ENCODE results near the gene CYB561A3. TPM values are rescaled to one million over a fixed set of nuclear protein-coding genes. Genes with fewer than 3 reads are reported as not detected.
"Not testable (repeated sequence)": the region's sequence is repeated elsewhere in the genome, so short reads cannot be mapped to it uniquely, and the experiment has no call there.

Gene CYB561A3
- total and polyA plus RNA-seq, 8 donors, result 31.7 to 56.9 (median 37.0) TPM

DNA sequence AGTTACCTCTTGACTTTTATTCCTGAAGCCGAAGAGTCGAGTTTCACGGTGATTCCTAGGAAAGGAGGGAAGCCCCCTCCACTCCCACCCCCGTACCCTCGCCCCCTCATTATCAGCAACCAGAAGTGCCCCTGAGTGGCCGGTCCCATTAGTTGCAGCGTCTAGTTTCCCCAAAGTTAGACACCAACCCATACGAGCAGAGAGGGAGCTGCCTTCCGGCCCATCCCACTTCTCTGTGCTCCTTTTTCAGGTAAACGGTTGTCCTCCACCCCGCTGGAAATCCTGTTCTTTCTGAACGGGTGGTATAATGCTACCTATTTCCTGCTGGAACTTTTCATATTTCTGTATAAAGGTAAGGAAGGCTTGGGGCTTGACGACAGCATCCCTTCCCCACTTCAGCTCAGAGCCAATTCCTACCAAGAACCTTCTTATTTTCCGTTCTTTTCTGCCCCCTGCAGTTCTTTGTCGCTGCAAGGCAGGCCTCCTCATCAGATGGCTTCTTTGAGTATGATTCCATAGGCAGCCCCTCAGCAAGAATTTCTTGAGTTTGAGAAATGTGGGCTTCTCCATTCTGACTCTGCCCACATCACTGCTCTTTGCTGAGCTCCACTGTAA lies 31.4 kb upstream of the CYB561A3 start:
- ATAC-seq (peak; percentile 46), DNase-seq (no peak)
- H3K27me3 ChIP-seq, result no peaks in the 10 kb centered on the region
- TF ChIP-seq, protein P1, sequence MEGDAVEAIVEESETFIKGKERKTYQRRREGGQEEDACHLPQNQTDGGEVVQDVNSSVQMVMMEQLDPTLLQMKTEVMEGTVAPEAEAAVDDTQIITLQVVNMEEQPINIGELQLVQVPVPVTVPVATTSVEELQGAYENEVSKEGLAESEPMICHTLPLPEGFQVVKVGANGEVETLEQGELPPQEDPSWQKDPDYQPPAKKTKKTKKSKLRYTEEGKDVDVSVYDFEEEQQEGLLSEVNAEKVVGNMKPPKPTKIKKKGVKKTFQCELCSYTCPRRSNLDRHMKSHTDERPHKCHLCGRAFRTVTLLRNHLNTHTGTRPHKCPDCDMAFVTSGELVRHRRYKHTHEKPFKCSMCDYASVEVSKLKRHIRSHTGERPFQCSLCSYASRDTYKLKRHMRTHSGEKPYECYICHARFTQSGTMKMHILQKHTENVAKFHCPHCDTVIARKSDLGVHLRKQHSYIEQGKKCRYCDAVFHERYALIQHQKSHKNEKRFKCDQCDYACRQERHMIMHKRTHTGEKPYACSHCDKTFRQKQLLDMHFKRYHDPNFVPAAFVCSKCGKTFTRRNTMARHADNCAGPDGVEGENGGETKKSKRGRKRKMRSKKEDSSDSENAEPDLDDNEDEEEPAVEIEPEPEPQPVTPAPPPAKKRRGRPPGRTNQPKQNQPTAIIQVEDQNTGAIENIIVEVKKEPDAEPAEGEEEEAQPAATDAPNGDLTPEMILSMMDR (IDR thresholded peaks at IDR 0.05), result no peak
- peak overlapping the region; percentile 61 to 88 for H3K27ac ChIP-seq
- peaks cover 0 to 37% of the 10 kb centered on the region in 2 donors for H3K36me3 ChIP-seq
- no peaks in the 10 kb centered on the region for H3K9me3 ChIP-seq
- H3K4me1 ChIP-seq, result peaks cover 0 to 21% of the 10 kb centered on the region in 2 donors
- intact Hi-C loops (cut with DNase I), result no loop called here
- peak overlapping the region; percentile 79 to 81 for H3K4me3 ChIP-seq

DNA sequence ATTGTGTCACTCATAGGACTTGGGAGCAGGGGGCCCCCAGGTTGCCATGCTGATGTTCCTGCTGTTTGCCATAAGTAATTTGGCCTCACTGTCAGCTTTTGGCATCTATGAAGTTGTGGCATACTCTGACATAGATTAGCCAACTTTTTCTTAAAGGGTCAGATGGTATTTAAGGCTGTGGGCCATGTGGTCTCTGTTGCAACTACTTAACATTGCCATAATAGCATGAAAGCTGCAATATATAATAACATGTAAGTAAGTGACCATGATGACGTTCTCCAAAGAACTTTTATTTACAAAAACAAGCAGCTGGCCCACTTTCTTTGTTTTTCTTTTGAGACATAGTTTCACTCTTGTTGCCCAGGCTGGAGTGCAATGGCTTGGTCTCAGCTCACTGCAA lies 28.5 kb upstream of the CYB561A3 start:
- ATAC-seq (no peak), DNase-seq (no peak)
- H3K4me1 ChIP-seq, result peaks cover 0 to 25% of the 10 kb centered on the region in 2 donors
- no peaks in the 10 kb centered on the region for H3K9me3 ChIP-seq
- intact Hi-C loops (cut with DNase I), result no loop called here
- peaks cover 0 to 11% of the 10 kb centered on the region in 2 donors for H3K36me3 ChIP-seq
- H3K27ac ChIP-seq, result no peak overlapping the region
- no peaks in the 10 kb centered on the region for H3K27me3 ChIP-seq
- TF ChIP-seq, protein P1 (IDR thresholded peaks at IDR 0.05), result no peak
- no peak overlapping the region for H3K4me3 ChIP-seq

DNA sequence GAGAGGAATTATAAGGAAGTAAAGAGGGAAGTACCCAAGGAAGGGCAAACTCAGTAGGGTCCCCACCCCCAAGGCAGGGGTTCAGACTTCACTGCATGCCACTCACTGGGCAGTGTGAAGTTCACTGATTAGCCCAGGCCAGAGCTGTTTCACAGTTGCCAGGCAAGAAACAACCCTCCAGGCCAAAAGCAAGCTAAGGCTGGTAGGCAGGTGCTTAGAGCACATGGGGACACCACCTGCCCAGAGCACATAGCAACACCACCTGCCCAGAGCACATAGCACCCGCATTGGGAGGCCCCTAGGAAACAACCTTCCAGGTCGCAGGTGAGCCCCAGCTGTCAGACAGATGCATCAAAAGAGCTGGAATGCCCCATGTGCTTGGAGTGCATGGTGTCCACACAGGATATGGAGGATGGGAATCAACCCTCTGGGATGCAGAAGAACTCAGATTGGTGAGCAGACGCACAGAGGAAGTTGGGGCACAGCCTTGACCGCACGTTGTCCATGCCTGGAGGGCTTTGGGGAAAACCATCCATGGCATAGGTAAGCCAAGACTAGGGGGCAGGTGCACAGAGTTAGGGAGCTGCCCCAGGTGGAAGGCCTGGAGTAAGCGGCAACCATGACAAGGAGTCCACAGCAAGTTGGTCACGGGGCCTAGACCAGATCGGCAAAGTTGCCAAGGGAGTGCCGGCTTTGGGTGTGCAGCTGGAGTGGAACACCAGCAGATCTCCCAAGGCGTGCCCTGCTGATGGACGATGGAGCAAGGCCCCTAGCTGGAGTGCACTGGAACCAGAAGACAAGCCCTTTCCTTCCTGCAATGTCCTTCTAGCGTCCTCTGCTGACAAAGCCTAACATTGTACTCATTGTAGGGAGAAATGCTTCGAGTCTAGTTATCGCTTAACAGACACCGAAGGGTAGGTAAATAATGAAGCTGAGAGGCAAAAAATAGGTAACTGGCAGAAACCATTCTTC lies 22.9 kb upstream of the CYB561A3 start:
- Histone ChIP-seq H3K36me3 (no peaks in the 10 kb centered on the region), H3K9me3 (no peaks in the 10 kb centered on the region), H3K27ac (no peak overlapping the region), H3K4me3 (no peak overlapping the region), H3K4me1 (peaks cover 0 to 9% of the 10 kb centered on the region in 2 donors), H3K27me3 (no peaks in the 10 kb centered on the region)
- intact Hi-C loops (cut with DNase I), result loop anchor here in 1 of 2 donors (2.0 kb wide), 1 partner anchor 48 kb away; no protein-coding TSS in a partner anchor
- DNase-seq (no peak), ATAC-seq (peak; percentile 23)
- TF ChIP-seq, protein P1 (IDR thresholded peaks at IDR 0.05), result no peak

DNA sequence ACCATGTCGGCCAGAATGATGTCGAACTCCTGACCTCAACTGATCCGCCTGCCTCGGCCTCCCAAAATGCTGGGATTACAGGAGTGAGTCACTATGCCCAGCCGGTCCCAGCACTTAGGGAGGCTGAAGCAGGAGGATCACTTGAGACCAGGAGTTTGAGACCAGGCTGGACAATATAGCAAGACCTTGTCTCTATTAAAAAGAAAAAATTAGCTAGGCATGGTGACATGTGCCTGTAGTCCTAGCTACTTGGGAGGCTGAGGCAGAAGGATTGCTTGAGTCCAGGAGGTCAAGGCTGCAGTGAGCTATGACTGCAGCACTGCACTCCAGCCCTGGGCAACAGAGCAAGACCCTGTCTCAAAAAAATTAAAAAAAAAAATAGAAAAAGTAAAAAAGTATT lies 22.2 kb upstream of the CYB561A3 start:
- H3K4me1 ChIP-seq, result peaks cover 4 to 16% of the 10 kb centered on the region in 2 donors

DNA sequence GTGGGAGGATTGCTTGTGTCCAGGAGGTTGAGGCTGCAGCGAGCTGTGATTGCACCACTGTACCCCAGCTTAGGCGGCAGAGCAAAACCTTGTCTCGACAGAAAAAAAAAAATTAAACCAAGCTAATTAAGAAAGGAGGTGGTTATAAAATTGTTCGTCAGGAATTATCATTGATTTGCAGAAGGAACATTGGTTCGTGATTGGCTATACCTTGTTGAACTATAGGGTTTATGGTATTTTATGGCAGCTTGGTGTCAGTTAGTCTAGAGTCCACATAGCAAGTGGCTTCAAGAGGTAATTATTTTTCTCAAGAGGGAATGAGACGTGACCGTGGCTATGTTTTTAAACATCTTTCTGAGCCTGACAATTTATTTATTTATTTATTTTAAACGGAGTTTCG lies 19.2 kb upstream of the CYB561A3 start:
- Histone ChIP-seq H3K36me3 (peaks cover 0 to 3% of the 10 kb centered on the region in 2 donors), H3K27me3 (no peaks in the 10 kb centered on the region), H3K4me1 (peaks cover 6 to 23% of the 10 kb centered on the region in 2 donors), H3K9me3 (no peaks in the 10 kb centered on the region), H3K27ac (no peak overlapping the region), H3K4me3 (no peak overlapping the region)
- DNase-seq, result no peak
- TF ChIP-seq, protein P1 (IDR thresholded peaks at IDR 0.05), result no peak
- no peak for ATAC-seq
- intact Hi-C loops (cut with DNase I), result no loop called here

More for the DNA sequence above, 22.2 kb upstream of the CYB561A3 start:
- H3K27ac ChIP-seq, ATAC-seq, DNase-seq, H3K4me3 ChIP-seq, H3K9me3 ChIP-seq, H3K27me3 ChIP-seq, H3K36me3 ChIP-seq: not testable (repeated sequence)
- intact Hi-C loops (cut with DNase I), result loop anchor here in 1 of 2 donors (2.0 kb wide), 1 partner anchor 47 kb away; no protein-coding TSS in a partner anchor

Data from left lung (tissue), 10 donors.